ENCODE results near the gene DAGLB.

DNA sequence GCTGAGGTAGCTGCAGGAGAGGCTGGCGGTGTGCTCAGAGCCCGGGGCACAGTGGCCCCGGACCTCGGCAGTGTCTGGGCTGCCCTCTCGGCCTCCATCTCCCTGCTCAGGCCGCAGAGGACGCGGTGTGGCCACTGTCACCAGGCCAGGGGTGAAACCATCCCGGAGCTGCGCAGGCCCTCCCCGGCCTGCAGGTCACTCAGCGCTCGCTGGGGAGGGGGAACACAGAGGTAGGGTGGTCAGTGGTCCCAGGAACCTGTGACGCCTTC lies 49.8 kb upstream of the DAGLB start:
- TF ChIP-seq POLR2A (IDR thresholded peaks at IDR 0.05; ENCODE audit: low read length) (no peak), GATA1 (IDR thresholded peaks at IDR 0.05; ENCODE audit: low read depth, low read length) (no peak)

Measured in erythroblast (primary cell).